Renal pelvis (tissue), 4 donors: ENCODE measurements around the gene CRTAC1. TPM values are rescaled to one million over a fixed set of nuclear protein-coding genes. Genes with fewer than 3 reads are reported as not detected.

Experiments
- DNase-seq: peaks from one replicate; pipeline ENCODE4 v3.0.0-alpha.2; 2013
- polyA plus RNA-seq, 3 donors: library from polyadenylated mRNA; unstranded; fragments of 120-200 nt; gene quantifications; one replicate each; pipeline ENCODE4 v1.2.1, GENCODE V29; 2013; ENCODE audit not compliant: insufficient read length in 3 of 3

Gene CRTAC1
- polyA plus RNA-seq, 3 donors = 23.0 to 43.8 (median 30.6) TPM

DNA sequence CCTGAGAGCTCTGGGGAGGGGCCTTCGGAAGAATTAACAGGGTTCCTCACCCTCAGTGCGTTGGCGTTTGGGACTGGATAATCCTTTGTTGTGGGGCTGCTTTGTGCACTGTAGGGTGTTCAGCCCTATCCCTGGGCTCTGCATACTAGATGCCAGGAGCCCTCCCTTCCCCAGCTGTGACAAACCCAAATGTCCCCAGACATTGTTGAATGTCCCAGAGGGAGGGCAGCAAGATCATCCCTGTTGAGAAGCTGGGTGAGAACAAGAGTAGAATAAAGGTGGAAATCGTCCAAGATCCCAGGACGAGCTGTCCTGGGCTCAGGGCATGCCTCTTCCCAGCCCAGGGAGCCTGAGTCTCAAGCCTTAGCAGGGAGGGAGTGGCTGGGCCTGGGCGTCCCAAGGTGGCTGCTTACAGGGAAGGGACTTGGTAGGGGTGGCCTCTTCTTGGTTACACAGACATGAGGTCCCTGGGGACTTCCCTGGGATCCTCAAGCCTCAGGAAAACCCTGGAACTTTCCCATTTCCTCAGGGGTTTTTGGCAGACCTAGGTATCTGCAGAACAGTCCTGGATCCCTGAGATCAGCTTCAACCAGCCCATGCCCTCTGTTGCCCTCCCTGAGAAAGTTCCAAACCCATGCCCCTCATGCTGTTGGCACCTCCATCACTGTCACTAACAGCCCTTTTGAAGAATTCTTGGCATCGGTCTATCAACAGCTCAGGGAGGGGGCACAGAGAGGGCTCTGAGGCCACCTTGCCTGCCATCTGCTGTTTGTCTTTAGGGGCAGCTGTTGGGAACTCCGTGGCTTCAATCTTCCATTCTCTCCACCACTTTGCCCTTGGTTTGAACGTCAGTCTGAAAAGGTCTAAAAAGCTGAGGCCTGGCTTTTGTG, 127.0 kb downstream of the CRTAC1 start:
- DNase-seq = no peak

DNA sequence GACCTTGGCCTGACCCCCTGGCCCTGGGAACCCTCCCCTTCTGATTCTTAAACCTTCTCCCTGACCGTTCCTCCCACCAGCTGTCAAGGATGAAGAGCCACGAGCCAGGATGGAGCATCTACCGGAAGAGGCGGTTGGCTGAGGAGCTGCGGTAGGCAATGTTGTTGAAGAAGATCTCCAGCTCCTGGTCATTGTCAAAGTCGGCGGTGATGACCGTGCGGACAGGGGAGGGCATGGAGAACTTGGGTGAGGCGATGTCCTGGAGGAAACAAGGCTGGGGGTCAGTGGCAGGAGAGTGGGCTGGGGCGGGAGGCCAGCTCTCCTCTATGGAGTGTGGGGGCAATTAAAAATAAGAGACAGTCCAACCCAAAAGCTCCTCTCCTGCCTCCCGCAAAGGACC, 129.0 kb downstream of the CRTAC1 start:
- DNase-seq = no peak

DNA sequence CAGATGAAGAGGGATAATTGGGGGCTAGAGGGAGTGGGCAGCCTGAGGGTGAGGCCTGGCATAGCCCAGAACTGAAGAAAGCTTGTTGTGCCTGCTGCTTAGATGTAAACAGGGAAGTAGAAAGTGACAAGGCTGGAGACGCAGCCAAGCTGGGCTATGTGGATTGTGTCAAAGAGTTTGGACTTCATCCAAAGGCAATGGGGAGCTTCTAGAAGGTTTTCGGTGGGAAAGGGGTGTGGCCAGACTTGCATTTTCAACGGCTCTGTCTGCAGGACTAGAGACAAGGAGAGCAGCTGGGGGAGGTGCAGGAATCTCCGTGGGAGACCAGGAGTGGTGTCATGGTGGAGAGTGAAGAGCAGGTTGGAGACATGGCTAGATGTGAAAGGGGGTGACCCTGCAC, 132.0 kb downstream of the CRTAC1 start:
- no peak for DNase-seq

DNA sequence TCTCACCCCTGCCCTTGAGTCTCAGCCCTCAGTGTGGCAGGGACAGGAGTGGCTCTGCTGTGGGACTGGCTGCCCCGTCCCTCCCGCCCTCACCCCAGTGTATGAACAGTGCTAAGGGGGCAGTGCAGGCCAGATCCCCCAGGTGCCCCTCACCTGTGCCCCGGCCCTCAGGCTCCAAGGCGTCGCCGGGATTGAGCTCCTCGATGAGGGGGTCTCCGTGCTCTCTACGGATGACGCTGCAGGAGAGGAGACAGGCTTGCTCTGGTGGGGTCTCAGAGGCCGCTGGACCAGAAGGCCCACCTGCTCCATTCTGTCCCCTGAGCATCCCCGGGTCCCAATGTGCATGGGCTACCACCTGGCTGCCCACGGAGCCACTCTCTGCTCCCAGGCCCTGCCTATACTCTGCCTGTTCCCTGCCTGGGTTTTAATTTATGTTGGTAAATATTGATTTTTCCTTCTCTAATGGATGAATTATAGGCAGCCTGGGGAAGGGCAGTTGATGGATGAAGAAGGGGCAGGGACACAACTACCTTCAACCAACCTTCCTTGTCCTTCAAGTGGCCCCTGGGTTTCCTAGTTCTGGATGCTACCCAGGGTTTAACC, 133.6 kb downstream of the CRTAC1 start:
- DNase-seq = no peak

DNA sequence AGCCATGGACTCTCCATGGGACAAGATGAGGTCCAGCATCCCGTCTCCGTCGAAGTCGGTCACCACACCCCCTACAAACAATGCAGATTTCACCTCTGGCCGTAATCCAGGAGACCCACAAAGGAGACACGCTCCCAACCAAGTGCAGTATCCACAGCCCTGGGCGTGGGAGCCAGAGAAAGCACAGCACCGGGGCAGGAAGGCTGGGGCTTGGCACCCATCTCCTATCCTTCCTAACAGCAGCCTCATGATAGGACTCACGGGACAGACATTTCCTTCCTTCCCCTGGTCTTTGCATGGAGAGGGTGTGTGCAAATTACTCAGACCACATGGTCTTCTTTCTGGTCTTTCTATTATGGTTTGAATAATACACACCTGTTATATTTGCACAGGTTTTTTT, 134.5 kb downstream of the CRTAC1 start:
- DNase-seq = no peak

DNA sequence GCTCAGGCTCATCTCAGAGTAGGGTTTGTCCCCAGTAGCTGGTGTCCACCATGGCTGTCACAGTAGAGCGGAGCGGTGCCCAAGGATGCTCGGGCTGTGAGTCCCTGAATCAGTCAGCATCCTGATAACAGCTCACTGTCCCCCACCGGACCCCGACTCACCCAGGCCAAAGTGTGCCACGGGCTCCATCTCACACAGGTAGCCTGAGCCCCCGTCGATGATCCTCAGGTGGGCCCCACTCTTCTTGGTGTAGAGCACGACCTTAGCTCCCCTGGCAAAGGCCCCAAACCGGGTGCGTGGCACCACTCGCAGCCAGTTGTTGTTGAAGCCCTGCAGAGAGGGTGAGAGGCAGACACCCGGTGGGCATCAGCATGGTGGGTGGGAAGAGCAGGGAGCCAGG, 135.3 kb downstream of the CRTAC1 start:
- no peak for DNase-seq

DNA sequence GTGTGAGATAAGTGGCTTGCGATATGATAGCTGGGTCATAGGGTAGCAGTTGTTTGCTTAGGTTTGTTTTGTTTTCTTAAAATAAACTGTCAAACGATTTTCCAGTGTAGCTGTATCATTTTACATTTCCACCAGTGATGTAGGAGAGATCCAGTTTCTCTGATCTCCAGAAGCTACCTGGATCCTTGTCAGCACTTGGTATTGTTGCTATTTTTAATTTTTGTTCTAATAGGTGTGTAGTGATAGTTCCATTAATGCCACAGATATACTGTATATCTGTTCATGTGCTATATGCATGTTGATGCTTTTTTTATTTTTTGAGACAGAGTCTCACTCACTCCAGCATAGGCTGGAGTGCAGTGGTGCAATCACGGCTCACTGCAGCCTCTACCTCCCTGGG, 136.3 kb downstream of the CRTAC1 start:
- DNase-seq = no peak

DNA sequence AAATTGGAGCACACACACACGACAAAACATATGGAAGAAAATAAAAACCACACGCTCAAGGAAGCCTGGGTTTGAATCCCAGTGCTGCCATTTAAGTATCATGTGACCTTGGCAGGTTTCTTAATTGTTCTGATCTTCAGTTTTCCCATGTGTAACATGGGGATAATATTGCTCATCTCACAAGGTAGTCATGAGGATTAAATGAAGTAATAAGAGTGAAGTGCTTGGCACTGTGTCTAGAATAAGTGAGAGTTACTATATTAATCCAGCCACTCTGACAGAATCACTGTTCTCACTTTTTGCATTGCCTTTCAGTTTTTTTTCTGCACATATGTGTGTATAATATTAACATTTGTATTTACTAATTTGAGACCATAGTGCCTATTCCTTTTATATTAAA, 137.5 kb downstream of the CRTAC1 start:
- DNase-seq = no peak

DNA sequence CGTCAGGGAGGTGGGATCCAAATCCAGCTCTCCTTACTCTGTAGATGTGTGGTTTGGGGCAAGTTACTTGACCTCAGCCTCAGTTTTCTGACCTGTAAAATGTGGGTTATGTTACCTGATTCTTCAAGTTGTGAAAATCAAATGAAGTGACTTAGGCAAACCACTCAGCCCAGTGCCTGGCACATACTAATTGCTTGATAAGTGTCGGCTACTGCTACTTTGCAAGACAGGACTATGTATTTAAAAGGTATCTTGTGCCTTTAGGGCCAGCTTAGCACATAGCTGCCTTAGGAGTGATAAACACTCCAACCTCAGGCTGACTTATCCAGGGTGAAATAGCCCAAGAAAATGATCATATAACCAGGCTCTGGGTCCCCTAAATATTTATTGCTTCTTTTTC, 137.9 kb downstream of the CRTAC1 start:
- no peak for DNase-seq

DNA sequence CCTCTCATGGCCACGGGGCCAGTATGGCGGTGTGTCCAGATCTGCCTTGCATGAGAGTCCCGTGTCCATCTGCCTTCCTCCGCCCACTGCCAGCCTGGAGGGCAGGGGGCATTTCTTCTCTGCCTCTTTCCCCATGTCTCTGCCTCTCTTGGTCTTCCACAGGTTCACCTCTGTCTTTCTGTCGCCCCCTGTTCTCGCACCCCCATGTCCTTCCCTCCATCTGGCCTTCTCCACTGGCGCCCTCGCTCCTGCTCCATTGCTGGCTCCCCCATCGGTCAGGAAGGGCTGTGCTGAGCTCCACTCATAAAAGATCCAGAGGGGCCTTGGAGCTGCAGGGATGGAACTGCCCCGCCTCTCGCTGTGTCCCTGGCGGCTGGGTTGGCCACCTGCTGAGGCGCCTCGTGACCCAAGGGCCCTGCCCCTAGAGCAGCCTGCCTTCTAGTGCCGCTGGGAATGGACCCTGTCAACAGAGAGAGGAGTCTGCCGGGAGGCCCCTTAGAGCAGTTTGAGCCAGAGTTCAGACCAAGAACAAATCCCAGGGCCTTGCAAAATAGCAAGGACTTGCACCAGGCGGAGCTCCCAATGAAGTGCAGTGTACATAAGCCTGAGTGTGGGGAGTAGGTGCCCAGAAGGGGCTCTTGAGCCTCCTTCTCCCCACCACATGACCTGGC, 138.8 kb downstream of the CRTAC1 start:
- DNase-seq = no peak

DNA sequence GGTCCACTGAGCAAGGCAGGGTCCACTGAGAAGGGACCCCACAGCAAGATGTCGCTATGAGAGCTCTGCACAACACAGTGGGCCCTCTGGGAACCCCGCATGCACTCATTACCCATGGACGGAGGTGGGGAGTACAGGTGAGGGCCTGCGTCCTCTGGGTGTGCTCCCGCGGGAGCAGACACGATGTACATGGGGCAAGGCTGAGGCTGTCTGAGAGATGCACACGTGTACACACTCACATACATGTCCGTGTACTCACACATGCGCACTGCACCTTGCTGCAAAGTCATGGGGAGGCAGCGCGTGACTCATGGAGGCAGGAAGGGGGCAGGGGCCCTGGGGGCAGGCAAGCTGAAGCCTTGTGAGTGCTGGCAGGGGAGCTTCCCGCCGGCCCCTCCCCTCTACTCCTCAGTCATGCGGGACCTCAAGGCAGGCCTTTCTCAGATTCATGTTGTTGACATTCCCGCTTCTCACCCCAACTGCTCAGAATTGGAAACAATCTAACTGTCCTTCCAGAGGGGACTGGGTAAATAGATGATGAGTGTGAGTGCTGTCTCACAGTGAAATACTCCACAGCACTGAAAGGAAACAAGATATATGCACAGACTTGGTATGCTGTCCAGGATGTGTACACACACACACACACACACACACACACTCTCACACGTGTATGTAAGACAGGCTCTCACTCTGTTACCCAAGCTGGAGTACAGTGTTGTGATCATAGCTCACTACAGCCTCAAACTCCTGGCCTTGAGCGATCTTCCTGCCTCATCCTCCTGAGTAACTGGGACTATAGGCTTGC, 140.8 kb downstream of the CRTAC1 start:
- DNase-seq = peak; percentile 61

DNA sequence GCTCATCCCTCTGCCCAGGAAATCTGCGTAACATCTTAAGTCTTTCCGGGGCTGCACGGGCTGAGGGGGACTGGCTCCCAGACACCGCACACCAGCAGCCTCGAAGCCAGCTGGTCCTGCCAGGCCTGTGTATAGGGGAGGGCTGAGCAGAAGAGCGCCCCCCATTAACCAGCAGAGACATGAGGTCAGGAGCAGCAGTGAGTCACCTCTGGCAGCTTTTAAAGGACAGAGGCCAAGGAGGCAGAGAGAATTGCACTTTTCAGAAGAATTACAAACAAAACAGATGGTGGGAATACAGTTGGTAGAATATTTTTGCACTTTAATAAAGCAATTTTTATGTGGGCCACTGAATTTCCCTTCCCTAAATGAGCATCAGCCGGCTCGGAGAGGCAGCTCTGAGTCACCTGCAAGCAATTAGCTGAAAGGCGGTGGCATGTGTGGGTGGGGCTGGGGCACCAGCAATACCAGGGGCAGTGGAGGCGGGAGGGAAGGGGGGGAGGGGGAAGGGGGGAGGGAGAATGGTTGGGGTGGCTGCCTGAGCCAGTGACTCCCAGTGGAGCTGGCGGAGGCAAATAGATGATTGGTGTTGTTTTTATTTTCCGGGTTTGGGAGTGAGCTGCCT, 141.7 kb downstream of the CRTAC1 start:
- DNase-seq = peak; percentile 26

DNA sequence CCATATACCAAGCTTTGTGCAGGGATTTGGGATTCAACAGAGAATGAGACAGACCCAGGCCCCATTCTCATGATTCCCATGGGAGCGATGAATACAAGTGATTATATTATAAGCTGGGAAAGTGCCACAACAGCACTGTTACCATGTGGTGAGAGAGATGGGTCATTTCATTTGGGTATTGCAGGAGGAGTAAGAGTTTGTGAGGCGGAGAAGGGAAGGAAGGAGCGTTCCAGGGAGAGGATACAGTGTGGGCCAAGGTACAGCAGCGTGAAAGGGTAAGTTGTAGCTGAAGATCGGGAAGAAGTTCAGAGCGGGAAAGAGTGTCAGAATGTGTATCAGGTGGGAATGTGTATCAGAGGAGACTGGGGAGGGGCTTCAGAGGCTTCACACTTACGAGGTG, 142.3 kb downstream of the CRTAC1 start:
- DNase-seq = no peak

DNA sequence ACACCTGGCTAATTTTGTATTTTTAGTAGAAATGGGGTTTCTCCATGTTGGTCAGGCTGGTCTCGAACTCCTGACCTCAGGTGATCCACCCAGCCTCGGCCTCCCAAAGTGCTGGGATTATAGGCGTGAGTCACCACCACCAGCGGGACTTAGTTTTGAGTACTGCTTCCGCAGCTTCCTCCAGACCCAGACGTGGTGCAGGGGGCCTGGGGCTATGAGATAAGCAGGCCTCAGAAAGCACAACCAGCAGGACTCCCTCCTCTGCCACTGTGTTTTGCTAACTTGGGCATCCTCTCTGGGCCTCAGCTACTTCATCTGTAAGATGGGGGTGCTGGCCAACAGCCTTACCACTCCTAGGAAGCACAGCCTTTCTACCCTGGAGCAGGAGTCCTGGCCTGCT, 143.0 kb downstream of the CRTAC1 start:
- no peak for DNase-seq

DNA sequence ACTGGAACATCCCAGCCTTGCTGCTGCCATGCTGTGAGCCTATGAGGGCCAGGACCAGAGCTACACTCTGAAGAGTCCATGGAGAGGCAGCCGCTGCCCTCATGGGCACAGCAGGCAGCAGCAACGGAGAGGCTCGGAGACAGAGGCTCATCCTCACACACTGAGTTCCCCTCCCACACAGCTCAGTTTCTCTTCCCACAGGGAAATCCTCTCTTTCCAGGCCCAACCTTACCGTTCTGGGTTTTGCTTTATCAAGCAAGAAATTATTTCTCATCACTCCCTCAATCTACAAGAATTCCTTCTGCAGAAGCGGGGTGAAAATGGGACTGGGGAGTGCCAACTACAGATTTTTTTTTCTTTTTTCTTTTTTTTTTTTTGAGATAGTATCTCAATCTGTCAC, 144.1 kb downstream of the CRTAC1 start:
- DNase-seq = no peak

DNA sequence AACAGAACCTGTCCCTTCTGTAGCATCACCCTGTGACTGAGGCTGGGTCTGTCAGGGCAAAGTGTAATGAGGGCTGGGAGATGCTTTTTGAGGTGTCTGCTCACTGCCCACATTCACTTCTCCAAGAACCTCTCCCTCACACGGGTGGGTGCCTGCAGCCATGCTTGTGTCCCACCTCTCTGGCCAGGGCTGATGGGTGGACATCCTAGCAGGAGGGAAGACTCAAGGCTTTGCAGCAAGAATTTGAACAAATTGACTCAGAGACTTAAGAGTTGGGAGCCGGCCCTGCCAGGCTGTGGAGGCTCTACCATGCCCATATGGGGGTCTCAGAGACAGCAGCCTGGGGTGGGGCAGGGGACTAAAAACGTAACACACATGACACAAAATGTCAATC, 147.3 kb downstream of the CRTAC1 start:
- DNase-seq = no peak

DNA sequence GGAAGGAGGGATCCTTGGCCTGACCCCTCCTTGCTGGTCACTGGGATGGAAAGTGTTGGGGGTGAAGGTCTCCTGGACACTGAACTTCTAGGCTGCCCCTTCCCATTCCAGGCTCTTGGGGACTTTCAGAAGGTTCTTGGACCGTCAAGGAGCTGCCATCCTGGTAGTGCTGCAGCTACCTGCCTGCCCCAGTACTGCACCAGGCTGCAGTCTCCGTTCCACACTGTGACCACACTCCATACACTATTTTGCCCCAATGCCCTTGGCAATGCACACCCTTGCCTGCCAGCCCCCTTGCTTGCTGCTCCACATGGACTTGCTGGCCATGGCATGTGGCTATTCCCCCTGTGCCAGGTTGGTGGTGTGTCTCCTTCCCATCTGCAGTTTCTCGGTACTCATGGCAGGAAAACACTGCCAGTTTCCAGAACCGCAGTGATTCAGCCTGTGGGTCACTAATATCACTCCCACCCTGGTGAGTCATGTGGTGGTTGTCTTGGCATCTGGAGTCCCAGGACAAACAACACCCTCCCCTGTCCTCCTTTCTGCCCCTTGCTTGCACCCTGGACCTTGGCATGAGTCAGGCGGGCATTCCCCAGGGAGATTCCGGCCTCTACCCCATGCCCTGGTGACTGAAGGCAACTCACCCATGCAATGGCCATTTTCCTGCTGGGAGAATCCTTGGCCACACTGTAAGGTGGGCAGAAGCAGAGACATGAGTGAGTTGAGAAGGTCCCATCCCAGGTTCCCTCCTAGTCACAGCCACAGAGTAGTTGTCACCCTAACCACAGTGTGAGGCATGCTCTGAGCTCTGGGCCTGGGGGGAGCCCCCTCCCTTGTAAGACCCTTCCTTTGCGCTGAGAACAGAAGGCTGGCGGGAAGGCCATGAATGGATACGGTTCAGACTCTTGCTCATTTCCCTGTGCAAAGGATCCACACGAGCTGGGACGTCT, 148.0 kb downstream of the CRTAC1 start:
- DNase-seq = no peak

DNA sequence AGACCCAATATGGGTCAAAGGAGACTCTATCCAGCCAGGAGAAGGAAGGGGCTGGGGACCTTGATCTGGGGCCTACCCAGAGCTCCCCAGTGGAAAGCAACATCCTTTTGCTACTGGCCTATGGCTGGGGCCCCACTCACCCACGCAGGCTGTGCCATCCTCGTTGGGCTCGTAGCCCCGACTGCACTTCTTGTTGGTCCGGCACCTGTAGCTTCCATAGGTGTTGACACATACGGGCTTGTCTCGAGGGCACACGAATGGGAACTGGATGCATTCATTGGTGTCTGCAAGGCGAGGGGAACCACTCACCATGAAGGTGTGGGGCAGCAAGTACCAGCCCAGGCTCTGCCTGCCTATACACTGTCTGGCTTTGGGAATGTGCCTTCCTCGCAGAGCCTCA, 150.3 kb downstream of the CRTAC1 start:
- no peak for DNase-seq

DNA sequence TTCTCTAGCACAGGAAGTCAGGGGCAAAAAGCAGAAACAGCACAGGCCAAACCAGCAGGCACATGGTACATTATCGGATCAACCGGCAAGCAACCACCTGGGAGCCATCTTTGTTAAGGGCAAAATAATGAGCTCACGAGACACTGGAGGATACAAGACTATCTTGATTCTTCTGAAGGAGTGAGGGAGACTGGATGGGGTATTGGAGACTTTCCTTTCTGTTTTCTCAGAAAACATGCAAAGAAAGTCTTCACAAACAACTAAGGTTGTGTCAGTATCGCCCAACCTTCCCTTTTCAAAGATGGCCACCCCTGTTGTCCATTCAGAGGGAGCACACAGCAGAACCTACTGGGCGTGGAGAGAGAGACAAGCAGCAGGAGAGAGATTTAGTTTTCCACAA, 151.2 kb downstream of the CRTAC1 start:
- no peak for DNase-seq

DNA sequence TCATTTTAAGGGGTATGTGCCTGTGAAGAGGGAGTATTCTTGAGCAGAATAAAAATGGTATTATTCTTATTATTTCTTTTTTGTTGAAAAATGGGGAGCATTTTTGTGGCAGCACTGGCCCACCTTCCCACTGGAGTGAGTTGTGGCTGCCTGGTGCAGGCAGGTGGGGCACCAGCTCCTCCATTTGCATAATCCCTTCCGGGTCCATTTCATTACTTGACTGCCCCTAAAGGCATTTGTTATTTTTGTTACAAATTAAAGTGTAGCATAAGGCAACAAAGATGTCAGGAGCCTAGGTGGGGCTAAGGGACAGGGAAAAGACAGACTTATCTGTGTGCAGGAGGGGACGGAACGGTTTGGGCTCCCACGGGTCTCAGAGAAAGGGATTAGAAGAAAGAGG, 154.0 kb downstream of the CRTAC1 start:
- DNase-seq = no peak

DNA sequence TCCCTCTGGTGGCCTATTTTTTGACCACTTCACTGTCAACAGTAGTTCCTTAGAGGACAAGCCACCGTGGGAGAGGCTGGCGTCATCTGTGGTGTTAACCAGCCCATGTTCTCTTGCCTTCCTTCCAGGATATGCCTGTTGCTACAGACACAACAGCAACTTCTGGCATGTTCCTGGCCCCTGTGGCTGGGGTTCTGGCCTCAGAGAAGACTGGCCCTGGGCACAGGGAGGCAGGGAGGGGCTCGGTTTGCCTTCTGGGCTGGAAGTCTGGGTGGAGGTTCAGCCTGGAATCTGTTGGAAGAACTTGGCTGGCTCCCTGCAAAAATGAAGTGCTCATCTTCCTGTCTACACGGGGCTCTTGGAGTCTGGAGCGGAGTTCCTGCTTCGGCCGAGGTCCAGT, 155.0 kb downstream of the CRTAC1 start:
- DNase-seq = no peak
